Activated B cell treated with CpG ODN at 0.5 μM for 24 hours (primary cell): ENCODE data around the gene P2RY13. TPM values are rescaled to one million over a fixed set of nuclear protein-coding genes. Genes with fewer than 3 reads are reported as not detected.

ENCODE experiments used
- ATAC-seq: fragments of 200-7000 bp; cut with Tn5 transposase; one replicate; pipeline ENCODE4 v1.10.0; 2021; ENCODE audit warnings: low read depth, mild to moderate bottlenecking, moderate library complexity
- CTCF ChIA-PET: fragments of 350-600 bp; sonication (Branson Sonifier 250); formaldehyde crosslinking; loops from one replicate; lab custom pipeline; 2021; ENCODE audit warnings: antibody characterized with exemption; lab: Charles Lee
- POLR2A ChIA-PET: fragments of 350-600 bp; sonication (Branson Sonifier 250); formaldehyde crosslinking; loops from one replicate; lab custom pipeline; 2021; ENCODE audit warnings: antibody characterized with exemption; lab: Charles Lee
- DNase-seq: peaks from one replicate; pipeline ENCODE4 v3.0.0; 2022
- H3K27ac Mint-ChIP-seq: one replicate; pipeline ENCODE4 v1.8.0; 2020; ENCODE audit warnings: mixed read lengths
- H3K27me3 Mint-ChIP-seq: one replicate; pipeline ENCODE4 v1.8.0; 2021; ENCODE audit warnings: mixed read lengths
- H3K36me3 Mint-ChIP-seq: one replicate; pipeline ENCODE4 v1.8.0; 2021; ENCODE audit warnings: low read depth, mixed read lengths
- H3K4me1 Mint-ChIP-seq: one replicate; pipeline ENCODE4 v1.8.0; 2021; ENCODE audit warnings: mixed read lengths
- H3K4me3 Mint-ChIP-seq: one replicate; pipeline ENCODE4 v1.8.0; 2020; ENCODE audit warnings: mild to moderate bottlenecking, mixed read lengths
- H3K9me3 Mint-ChIP-seq: one replicate; pipeline ENCODE4 v1.8.0; 2020; ENCODE audit warnings: mixed read lengths
- intact Hi-C: fragments of 100-400 bp; cut with micrococcal nuclease; formaldehyde crosslinking; loops from one replicate; pipeline ENCODE4 v1.15.1; 2024
- total RNA-seq: library from RNA; stranded (reverse); gene quantifications from 2 replicates; pipeline ENCODE4 v1.2.3, GENCODE V29; 2022
- TF ChIP-seq, protein P1 (sequence below): fragments of 200-600 bp; IDR thresholded peaks from one replicate; pipeline ENCODE4 v1.8.0; 2022; ENCODE audit warnings: antibody characterized with exemption, mild to moderate bottlenecking

Gene P2RY13
- total RNA-seq, 1 donor from 2014 or later: 0.33 TPM

DNA sequence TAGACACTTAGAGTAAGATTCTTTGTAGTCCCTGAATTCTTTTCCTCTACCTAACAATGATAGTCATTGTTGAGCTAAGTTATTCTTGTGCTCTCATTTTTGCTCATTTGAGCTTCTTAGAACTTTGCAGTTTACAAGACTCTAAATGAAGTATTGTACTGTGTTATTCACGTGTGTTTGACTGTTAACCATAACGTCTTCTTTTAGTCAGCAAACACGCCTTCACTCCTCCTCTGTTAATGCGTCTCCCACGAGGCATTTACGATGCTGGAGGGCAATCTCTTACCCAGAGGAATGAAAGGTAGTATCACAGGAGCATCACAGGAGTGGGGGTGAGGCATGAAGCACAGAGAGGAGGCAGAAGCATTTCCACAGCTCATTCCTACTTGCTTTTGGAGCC is 36.2 kb downstream of the P2RY13 start:
- Mint-ChIP-seq H3K27ac (no peak overlapping the region), H3K4me3 (no peak overlapping the region), H3K4me1 (no peaks in the 10 kb centered on the region), H3K36me3 (no peaks in the 10 kb centered on the region), H3K27me3 (no peaks in the 10 kb centered on the region), H3K9me3 (no peaks in the 10 kb centered on the region)
- ChIA-PET CTCF (interaction anchor here (1.2 to 2.2 kb wide), 4 partner anchors 15 to 546 kb away, joined by 3 to 8 read pairs (median 4); no protein-coding TSS in a partner anchor), POLR2A (no interaction called here)
- TF ChIP-seq, protein P1, sequence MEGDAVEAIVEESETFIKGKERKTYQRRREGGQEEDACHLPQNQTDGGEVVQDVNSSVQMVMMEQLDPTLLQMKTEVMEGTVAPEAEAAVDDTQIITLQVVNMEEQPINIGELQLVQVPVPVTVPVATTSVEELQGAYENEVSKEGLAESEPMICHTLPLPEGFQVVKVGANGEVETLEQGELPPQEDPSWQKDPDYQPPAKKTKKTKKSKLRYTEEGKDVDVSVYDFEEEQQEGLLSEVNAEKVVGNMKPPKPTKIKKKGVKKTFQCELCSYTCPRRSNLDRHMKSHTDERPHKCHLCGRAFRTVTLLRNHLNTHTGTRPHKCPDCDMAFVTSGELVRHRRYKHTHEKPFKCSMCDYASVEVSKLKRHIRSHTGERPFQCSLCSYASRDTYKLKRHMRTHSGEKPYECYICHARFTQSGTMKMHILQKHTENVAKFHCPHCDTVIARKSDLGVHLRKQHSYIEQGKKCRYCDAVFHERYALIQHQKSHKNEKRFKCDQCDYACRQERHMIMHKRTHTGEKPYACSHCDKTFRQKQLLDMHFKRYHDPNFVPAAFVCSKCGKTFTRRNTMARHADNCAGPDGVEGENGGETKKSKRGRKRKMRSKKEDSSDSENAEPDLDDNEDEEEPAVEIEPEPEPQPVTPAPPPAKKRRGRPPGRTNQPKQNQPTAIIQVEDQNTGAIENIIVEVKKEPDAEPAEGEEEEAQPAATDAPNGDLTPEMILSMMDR: no peak
- DNase-seq (no peak), ATAC-seq (no peak)
- intact Hi-C loops: no loop called here

DNA sequence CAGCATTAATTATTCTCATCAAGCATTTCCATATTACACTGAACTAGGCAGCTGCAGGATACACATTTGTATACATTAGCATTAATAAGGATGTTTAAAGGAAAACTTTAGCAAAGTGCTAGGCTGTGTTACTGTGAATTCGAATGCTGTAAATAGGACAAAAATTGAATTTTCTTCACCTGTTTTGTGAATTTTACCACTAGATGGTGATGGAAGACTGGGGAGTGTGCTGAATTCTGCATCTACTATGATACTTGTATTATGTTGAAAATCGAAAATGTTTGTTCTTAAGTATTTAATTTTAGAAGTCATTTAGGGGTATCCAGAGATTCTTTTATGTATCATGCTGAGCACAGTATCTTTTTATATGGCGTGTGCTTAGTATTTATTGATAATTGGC is 38.7 kb downstream of the P2RY13 start:
- CTCF ChIA-PET: interaction anchor here (1.0 to 1.3 kb wide), 2 partner anchors 544 to 546 kb away, joined by 4 read pairs; no protein-coding TSS in a partner anchor
- Mint-ChIP-seq H3K4me1 (no peaks in the 10 kb centered on the region), H3K27ac (no peak overlapping the region), H3K36me3 (no peaks in the 10 kb centered on the region), H3K27me3 (no peaks in the 10 kb centered on the region), H3K4me3 (no peak overlapping the region), H3K9me3 (no peaks in the 10 kb centered on the region)
- ATAC-seq: no peak
- intact Hi-C loops: loop anchor here (1.0 to 2.0 kb wide), 3 partner anchors 370 to 628 kb away; no protein-coding TSS in a partner anchor
- POLR2A ChIA-PET: no interaction called here
- DNase-seq: no peak
- TF ChIP-seq, protein P1: no peak

DNA sequence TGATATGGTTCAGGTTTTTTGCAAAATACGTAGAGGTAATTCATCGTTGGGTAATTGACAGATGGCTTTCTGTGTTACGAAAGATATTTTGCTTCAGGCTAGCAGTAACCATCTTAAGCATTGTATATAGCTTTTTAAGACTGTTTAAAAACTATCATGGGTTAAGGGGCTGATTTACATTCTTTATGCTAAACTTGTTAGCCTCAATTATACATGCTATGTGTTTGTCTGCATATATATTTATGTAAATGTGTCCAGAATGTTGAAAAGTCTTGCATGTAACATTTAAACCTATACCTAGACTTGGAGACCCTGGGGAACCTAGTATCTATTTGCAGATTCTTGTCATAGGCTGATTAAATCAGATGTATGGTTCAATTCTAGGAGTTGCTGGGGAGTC is 39.9 kb downstream of the P2RY13 start:
- ChIA-PET CTCF (interaction anchor here (0.8 to 1.9 kb wide), 3 partner anchors 11 to 133 kb away, joined by 3 to 5 read pairs (median 4); partner anchors contain the start of gene P2RY14), POLR2A (no interaction called here)
- H3K27me3 Mint-ChIP-seq: no peaks in the 10 kb centered on the region
- no peak overlapping the region for H3K4me3 Mint-ChIP-seq
- no peak for ATAC-seq
- no peak overlapping the region for H3K27ac Mint-ChIP-seq
- no peaks in the 10 kb centered on the region for H3K4me1 Mint-ChIP-seq
- TF ChIP-seq, protein P1: no peak
- no peaks in the 10 kb centered on the region for H3K36me3 Mint-ChIP-seq
- H3K9me3 Mint-ChIP-seq: no peaks in the 10 kb centered on the region
- intact Hi-C loops: no loop called here
- no peak for DNase-seq

DNA sequence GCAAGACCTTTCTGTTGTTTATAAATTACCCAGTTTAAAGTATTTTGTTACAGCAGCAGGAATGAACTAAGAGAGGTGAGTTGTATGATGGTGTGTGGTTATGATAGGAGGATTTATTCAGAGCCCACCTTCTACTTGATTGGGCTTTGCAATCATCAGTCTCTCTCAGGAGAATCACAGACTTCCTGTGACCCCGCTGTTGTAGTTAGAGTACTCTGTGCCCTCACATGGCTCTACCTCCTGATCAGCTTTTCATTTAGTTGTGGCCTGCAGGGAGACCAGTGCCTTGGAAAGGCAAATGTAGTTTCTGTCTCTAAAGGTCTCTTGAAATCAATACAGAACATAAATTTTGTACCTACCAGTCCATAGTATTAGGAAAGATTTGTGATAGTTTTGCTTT is 43.4 kb downstream of the P2RY13 start:
- Mint-ChIP-seq H3K27ac (no peak overlapping the region), H3K4me3 (no peak overlapping the region), H3K9me3 (no peaks in the 10 kb centered on the region), H3K27me3 (no peaks in the 10 kb centered on the region), H3K36me3 (no peaks in the 10 kb centered on the region), H3K4me1 (peaks cover 3% of the 10 kb centered on the region)
- POLR2A ChIA-PET: no interaction called here
- CTCF ChIA-PET: interaction anchor here (1.0 to 5.4 kb wide), 4 partner anchors 58 to 129 kb away, joined by 3 to 46 read pairs (median 10); no protein-coding TSS in a partner anchor
- DNase-seq (no peak), ATAC-seq (no peak)
- TF ChIP-seq, protein P1: no peak
- intact Hi-C loops: no loop called here

DNA sequence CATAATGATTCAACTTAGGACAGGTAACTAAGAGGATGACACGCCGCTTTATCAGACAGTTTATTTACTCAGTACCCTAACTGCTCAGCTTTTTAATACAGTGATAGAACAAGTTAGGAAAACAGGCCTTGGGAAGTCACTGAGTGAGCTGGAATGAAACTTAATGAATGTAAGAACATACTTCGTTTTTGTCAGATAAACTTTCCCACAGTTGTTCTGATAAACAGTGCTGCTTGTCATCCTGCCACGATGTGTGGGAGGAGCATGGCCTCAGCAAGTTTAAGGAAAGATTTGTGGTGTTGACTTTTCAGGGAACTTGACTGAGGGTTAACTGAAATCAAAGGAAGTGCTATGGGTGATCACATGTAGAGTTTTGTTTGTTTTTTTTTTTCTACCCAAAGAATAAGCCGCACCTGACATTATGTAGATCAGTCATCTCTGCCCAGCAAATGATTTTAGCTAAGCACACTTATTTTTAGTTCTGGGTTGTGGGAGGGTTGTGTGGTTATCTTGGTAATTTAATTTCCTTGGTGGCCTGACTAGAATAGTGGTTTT is 45.4 kb downstream of the P2RY13 start:
- H3K4me1 Mint-ChIP-seq: peaks cover 19% of the 10 kb centered on the region
- ChIA-PET CTCF (interaction anchor here (0.9 to 5.4 kb wide), 4 partner anchors 54 to 116 kb away, joined by 4 to 46 read pairs (median 11); no protein-coding TSS in a partner anchor), POLR2A (no interaction called here)
- H3K4me3 Mint-ChIP-seq: no peak overlapping the region
- TF ChIP-seq, protein P1: no peak
- no peaks in the 10 kb centered on the region for H3K36me3 Mint-ChIP-seq
- DNase-seq (no peak), ATAC-seq (no peak)
- no peaks in the 10 kb centered on the region for H3K9me3 Mint-ChIP-seq
- H3K27me3 Mint-ChIP-seq: no peaks in the 10 kb centered on the region
- no peak overlapping the region for H3K27ac Mint-ChIP-seq
- intact Hi-C loops: loop anchor here (1.0 kb wide), 5 partner anchors 57 to 756 kb away; no protein-coding TSS in a partner anchor
